OCI-LY3 (cell line): Measurements from ENCODE around the gene RPL36.

Experiments used
- H2AFZ ChIP-seq: fragments of 200-600, 300-600 bp; shearing (Covaris generic); 2 replicates; pipeline ENCODE4 v1.6.0; 2014; ENCODE audit warnings: antibody characterized with exemption, low read depth, low read length
- H3K27ac ChIP-seq: fragments of 200-600, 300-600 bp; sonication (generic); 2 replicates; pipeline ENCODE4 v1.5.1; 2014; ENCODE audit warnings: mild to moderate bottlenecking, low read length, moderate library complexity, mixed read lengths
- H3K27me3 ChIP-seq: fragments of 200-600, 300-600 bp; sonication (generic); 2 replicates; pipeline ENCODE4 v1.6.1; 2014; ENCODE audit warnings: low read depth, low read length, mixed read lengths
- H3K36me3 ChIP-seq: fragments of 200-600, 300-600 bp; sonication (generic); replicated peaks from 2 replicates; pipeline ENCODE3; 2014; ENCODE audit warnings: low read depth, low read length, mixed read lengths
- H3K4me1 ChIP-seq: fragments of 300-600, 200-600 bp; sonication (generic); 2 replicates; pipeline ENCODE4 v1.6.1; 2014; ENCODE audit warnings: low read length, mixed read lengths
- H3K4me2 ChIP-seq: fragments of 200-600, 300-600 bp; sonication (generic); 2 replicates; pipeline ENCODE4 v1.6.1; 2014; ENCODE audit warnings: low read length, mixed read lengths
- H3K4me3 ChIP-seq: fragments of 300-600, 200-600 bp; sonication (generic); 2 replicates; pipeline ENCODE4 v1.5.1; 2014; ENCODE audit warnings: antibody characterized with exemption, mild to moderate bottlenecking, low read length, moderate library complexity
- H3K79me2 ChIP-seq: fragments of 300-600, 200-600 bp; shearing (Covaris generic); 2 replicates; pipeline ENCODE4 v1.6.1; 2014; ENCODE audit warnings: mild to moderate bottlenecking, low read length, mixed read lengths
- H3K9ac ChIP-seq: fragments of 300-600, 200-600 bp; shearing (Covaris generic); 2 replicates; pipeline ENCODE4 v1.6.0; 2014; ENCODE audit warnings: mild to moderate bottlenecking, low read length, moderate library complexity
- H3K9me3 ChIP-seq: fragments of 200-600, 300-600 bp; shearing (Covaris generic); 2 replicates; pipeline ENCODE4 v1.6.1; 2014; ENCODE audit warnings: low read length, mixed read lengths; ENCODE audit not compliant: insufficient read depth
- H4K20me1 ChIP-seq: fragments of 200-600, 300-600 bp; sonication (generic); 2 replicates; pipeline ENCODE4 v1.6.1; 2016; ENCODE audit warnings: low read length, mixed read lengths; ENCODE audit not compliant: insufficient read depth
- EZH2phosphoT487 ChIP-seq: fragments of 200-600 bp; shearing (Covaris generic); IDR thresholded peaks from 2 replicates; pipeline ENCODE4 v1.6.1; 2018; ENCODE audit warnings: antibody characterized with exemption, mixed run types, low read depth
- TF ChIP-seq, protein P1 (sequence below): fragments of 200-600, 300-600 bp; sonication (generic); IDR thresholded peaks from 2 replicates; pipeline ENCODE4 v1.5.1; 2014; ENCODE audit warnings: antibody characterized with exemption, low read length, low read depth

Gene RPL36

GRCh38 chr19:5679289-5680083, 10.6 kb upstream of the RPL36 start:
- Histone ChIP-seq H2AFZ (peak overlapping the region; percentile 81; the same call in 1 of the 2 replicates), H3K4me3 (peak overlapping the region; percentile 88), H3K79me2 (peaks cover 12% of the 10 kb centered on the region), H4K20me1 (no peaks in the 10 kb centered on the region), H3K9ac (peak overlapping the region; percentile 92), H3K36me3 (peaks cover 3% of the 10 kb centered on the region), H3K9me3 (no peaks in the 10 kb centered on the region), H3K27ac (peak overlapping the region; percentile 65), H3K27me3 (no peaks in the 10 kb centered on the region), H3K4me2 (peak overlapping the region; percentile 96), H3K4me1 (peaks cover 12% of the 10 kb centered on the region; the same call in 1 of the 2 replicates)
- TF ChIP-seq, protein P1, sequence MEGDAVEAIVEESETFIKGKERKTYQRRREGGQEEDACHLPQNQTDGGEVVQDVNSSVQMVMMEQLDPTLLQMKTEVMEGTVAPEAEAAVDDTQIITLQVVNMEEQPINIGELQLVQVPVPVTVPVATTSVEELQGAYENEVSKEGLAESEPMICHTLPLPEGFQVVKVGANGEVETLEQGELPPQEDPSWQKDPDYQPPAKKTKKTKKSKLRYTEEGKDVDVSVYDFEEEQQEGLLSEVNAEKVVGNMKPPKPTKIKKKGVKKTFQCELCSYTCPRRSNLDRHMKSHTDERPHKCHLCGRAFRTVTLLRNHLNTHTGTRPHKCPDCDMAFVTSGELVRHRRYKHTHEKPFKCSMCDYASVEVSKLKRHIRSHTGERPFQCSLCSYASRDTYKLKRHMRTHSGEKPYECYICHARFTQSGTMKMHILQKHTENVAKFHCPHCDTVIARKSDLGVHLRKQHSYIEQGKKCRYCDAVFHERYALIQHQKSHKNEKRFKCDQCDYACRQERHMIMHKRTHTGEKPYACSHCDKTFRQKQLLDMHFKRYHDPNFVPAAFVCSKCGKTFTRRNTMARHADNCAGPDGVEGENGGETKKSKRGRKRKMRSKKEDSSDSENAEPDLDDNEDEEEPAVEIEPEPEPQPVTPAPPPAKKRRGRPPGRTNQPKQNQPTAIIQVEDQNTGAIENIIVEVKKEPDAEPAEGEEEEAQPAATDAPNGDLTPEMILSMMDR = no peak
- no peak for TF ChIP-seq EZH2phosphoT487

DNA sequence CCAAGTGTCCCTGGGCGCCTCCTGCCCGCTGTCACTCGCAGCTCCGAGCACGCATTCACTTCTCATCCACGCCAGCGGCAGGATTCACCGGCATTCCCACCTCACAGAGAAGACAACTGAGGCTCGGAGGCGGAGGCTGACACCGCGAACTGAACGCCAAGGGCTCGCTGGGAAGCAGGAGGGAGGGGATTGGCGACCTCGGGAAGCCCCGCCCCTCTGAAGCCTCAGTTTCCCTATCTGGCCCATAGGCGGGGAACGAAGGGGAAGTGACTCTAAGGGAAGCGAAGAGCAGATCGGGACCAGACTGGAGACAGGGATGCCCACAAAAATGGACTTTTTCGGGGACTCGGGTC, 10.0 kb upstream of the RPL36 start:
- Histone ChIP-seq H3K4me1 (peaks cover 12% of the 10 kb centered on the region; the same call in 1 of the 2 replicates), H3K36me3 (peaks cover 3% of the 10 kb centered on the region), H2AFZ (peak overlapping the region; percentile 81), H3K9me3 (no peaks in the 10 kb centered on the region), H3K9ac (peak overlapping the region; percentile 92), H4K20me1 (no peaks in the 10 kb centered on the region), H3K27me3 (no peaks in the 10 kb centered on the region), H3K4me2 (peak overlapping the region; percentile 96), H3K79me2 (peaks cover 12% of the 10 kb centered on the region), H3K4me3 (peak overlapping the region; percentile 88), H3K27ac (peak overlapping the region; percentile 65)
- TF ChIP-seq, protein P1 = no peak
- no peak for TF ChIP-seq EZH2phosphoT487

DNA sequence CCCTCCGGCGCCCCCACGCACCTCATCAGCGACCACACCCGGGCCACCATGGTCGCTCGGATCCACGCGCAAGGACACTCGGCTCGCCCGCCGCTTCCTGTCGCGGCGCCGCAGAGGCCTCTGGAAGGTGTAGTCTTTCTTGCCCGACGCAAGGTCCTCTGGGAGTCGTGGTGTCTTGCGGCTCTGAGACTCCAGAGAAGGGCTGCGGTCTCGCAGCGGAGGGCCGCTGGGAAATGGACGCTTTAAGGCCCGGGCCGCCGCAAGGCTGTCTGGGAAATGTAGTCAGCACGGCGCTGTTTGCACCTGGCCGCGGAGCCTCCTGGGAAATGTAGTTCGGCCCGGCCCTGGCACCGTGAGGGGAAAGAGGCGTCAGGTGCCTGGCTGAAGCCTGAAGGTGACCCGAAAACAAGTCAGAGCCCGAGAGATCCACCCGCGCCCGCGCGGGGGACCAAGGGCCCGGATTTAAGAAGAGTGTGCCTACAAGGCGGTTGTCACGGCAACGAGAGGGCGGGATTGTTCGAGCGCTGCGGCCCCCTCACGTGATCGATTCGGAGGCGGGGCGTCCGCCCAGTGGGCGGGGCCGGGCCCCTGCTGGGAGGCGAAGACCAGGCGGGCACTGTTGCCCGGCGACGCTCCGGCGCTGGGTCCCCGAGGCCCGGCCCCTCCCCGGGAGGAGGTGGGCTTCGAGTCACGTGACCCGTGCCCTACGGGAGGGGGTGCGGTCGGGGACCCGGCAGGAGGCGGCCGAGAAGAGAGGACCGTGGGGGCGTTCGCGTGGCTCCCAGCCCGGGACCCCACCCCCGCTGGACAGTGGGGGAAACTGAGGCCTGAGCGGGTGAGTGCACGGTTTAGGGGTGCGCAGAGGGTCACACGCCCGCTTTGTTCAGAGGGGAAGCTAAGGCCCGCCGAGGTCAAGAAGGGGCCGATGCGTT, 9.4 kb upstream of the RPL36 start, which contains the start of the genes HSD11B1L and MICOS13:
Gene HSD11B1L (plus strand): TSS at position 591 of the 932 bp plus-strand sequence. CDS start 3,806 bp downstream, outside the sequence.
Gene MICOS13 (minus strand): TSS at position 80 of the 932 bp plus-strand sequence. CDS start 30 bp downstream, at position 50.
- Histone ChIP-seq H4K20me1 (no peaks in the 10 kb centered on the region), H3K4me2 (peak within 1 kb of the TSS; percentile 96), H3K4me3 (peak within 1 kb of the TSS; percentile 88), H3K79me2 (peaks cover 12% of the 10 kb centered on the region), H2AFZ (peak within 1 kb of the TSS; percentile 81), H3K27ac (peak within 1 kb of the TSS; percentile 65), H3K4me1 (peaks cover 12% of the 10 kb centered on the region; the same call in 1 of the 2 replicates), H3K9me3 (no peaks in the 10 kb centered on the region), H3K9ac (peak within 1 kb of the TSS; percentile 92), H3K36me3 (peaks cover 3% of the 10 kb centered on the region), H3K27me3 (no peaks in the 10 kb centered on the region)
- TF ChIP-seq, protein P1 = no peak
- TF ChIP-seq EZH2phosphoT487 = no peak
